AG09309 (cell line): Measurements from ENCODE around the gene AKAP10.
"Not testable (repeated sequence)": the region's sequence is repeated elsewhere in the genome, so short reads cannot be mapped to it uniquely, and the experiment has no call there.

Source experiments
- DNase-seq: peaks from one replicate; pipeline ENCODE4 v3.0.0-alpha.2; 2010; ENCODE audit warnings: low read depth
- H3K4me3 ChIP-seq: 2 replicates; pipeline ENCODE4 v1.5.1; 2011; ENCODE audit warnings: mild to moderate bottlenecking, low read depth, low read length, moderate library complexity; ENCODE audit not compliant: control insufficient read depth
- CTCF ChIP-seq: IDR thresholded peaks from 2 replicates; pipeline ENCODE4 v1.5.1; 2011; ENCODE audit warnings: mild to moderate bottlenecking, low read depth, low read length, inconsistent platforms; ENCODE audit not compliant: insufficient read depth, control insufficient read depth; ENCODE audit errors: missing control alignments

AKAP10 gene

GRCh38 chr17:19897903-19898302 lies 79.7 kb downstream of the AKAP10 start:
- DNase-seq, result peak; percentile 89
- no peak overlapping the region for H3K4me3 ChIP-seq
- TF ChIP-seq CTCF, result no peak

- no peak overlapping the region for H3K4me3 ChIP-seq
- DNase-seq, result no peak
- no peak for TF ChIP-seq CTCF
Measured at GRCh38 chr17:19897090-19897837, 80.4 kb downstream of the AKAP10 start.

- no peak for TF ChIP-seq CTCF
- H3K4me3 ChIP-seq, result no peak overlapping the region
Measured at GRCh38 chr17:19896679-19897078, 80.9 kb downstream of the AKAP10 start.

GRCh38 chr17:19890554-19890953 lies 87.1 kb downstream of the AKAP10 start:
- not testable (repeated sequence) for DNase-seq, H3K4me3 ChIP-seq

More at GRCh38 chr17:19896679-19897078, 80.9 kb downstream of the AKAP10 start:
- no peak for DNase-seq

GRCh38 chr17:19890001-19890400 lies 87.6 kb downstream of the AKAP10 start:
- H3K4me3 ChIP-seq, DNase-seq: not testable (repeated sequence)

- no peak for TF ChIP-seq CTCF
- no peak overlapping the region for H3K4me3 ChIP-seq
- no peak for DNase-seq
Measured at GRCh38 chr17:19886116-19886515, 91.5 kb downstream of the AKAP10 start.

- no peak overlapping the region for H3K4me3 ChIP-seq
- no peak for DNase-seq
- TF ChIP-seq CTCF, result no peak
Measured at GRCh38 chr17:19883537-19884215, 94.0 kb downstream of the AKAP10 start.
